ENCODE data around the gene BLID. TPM values are rescaled to one million over a fixed set of nuclear protein-coding genes. Genes with fewer than 3 reads are reported as not detected.

The BLID gene
- polyA plus RNA-seq, 4 donors = not detected

GRCh38 chr11:122107566-122107965, 8.4 kb downstream of the BLID start:
- DNase-seq (ENCODE audit: low read depth in 4 of 4, low spot score in 2 of 4) = no peak

GRCh38 chr11:122107045-122107444, 9.0 kb downstream of the BLID start:
- DNase-seq (ENCODE audit: low read depth in 4 of 4, low spot score in 2 of 4) = no peak

- no peak for DNase-seq (ENCODE audit: low read depth in 4 of 4, low spot score in 2 of 4)
Observed at GRCh38 chr11:122105044-122105758, 10.8 kb downstream of the BLID start.

- DNase-seq (ENCODE audit: low read depth in 4 of 4, low spot score in 2 of 4) = no peak
Observed at GRCh38 chr11:122104341-122104740, 11.7 kb downstream of the BLID start.

- no peak for DNase-seq (ENCODE audit: low read depth in 4 of 4, low spot score in 2 of 4)
Observed at GRCh38 chr11:122103726-122104125, 12.3 kb downstream of the BLID start.

GRCh38 chr11:122103321-122103720, 12.7 kb downstream of the BLID start:
- DNase-seq (ENCODE audit: low read depth in 4 of 4, low spot score in 2 of 4) = no peak

- DNase-seq (ENCODE audit: low read depth in 4 of 4, low spot score in 2 of 4) = no peak
Observed at GRCh38 chr11:122102426-122102825, 13.6 kb downstream of the BLID start.

GRCh38 chr11:122101625-122102291, 14.3 kb downstream of the BLID start:
- DNase-seq (ENCODE audit: low read depth in 4 of 4, low spot score in 2 of 4) = peak in 2 of 4 donors; percentile 81 to 87

GRCh38 chr11:122100756-122101080, 15.3 kb downstream of the BLID start:
- DNase-seq (ENCODE audit: low read depth in 4 of 4, low spot score in 2 of 4) = peak in 1 of 4 donors; percentile 29

- DNase-seq (ENCODE audit: low read depth in 4 of 4, low spot score in 2 of 4) = peak in 2 of 4 donors; percentile 48 to 60
Observed at GRCh38 chr11:122100037-122100755, 15.8 kb downstream of the BLID start.

- peak in 2 of 4 donors; percentile 38 to 75 for DNase-seq (ENCODE audit: low read depth in 4 of 4, low spot score in 2 of 4)
Observed at GRCh38 chr11:122099374-122100036, 16.5 kb downstream of the BLID start.

GRCh38 chr11:122098261-122098980, 17.6 kb downstream of the BLID start:
- peak in 2 of 4 donors; percentile 26 to 27 for DNase-seq (ENCODE audit: low read depth in 4 of 4, low spot score in 2 of 4)

GRCh38 chr11:122097419-122098001, 18.5 kb downstream of the BLID start:
- DNase-seq (ENCODE audit: low read depth in 4 of 4, low spot score in 2 of 4) = peak in 2 of 4 donors; percentile 26 to 69

GRCh38 chr11:122096272-122097112, 19.5 kb downstream of the BLID start:
- DNase-seq (ENCODE audit: low read depth in 4 of 4, low spot score in 2 of 4) = peak in 1 of 4 donors; percentile 41

GRCh38 chr11:122095681-122096262, 20.2 kb downstream of the BLID start:
- peak in 1 of 4 donors; percentile 35 for DNase-seq (ENCODE audit: low read depth in 4 of 4, low spot score in 2 of 4)

- DNase-seq (ENCODE audit: low read depth in 4 of 4, low spot score in 2 of 4) = no peak
Observed at GRCh38 chr11:122094836-122095235, 21.2 kb downstream of the BLID start.

- no peak for DNase-seq (ENCODE audit: low read depth in 4 of 4, low spot score in 2 of 4)
Observed at GRCh38 chr11:122093731-122094275, 22.2 kb downstream of the BLID start.

GRCh38 chr11:122091835-122092234, 24.2 kb downstream of the BLID start:
- DNase-seq (ENCODE audit: low read depth in 4 of 4, low spot score in 2 of 4) = no peak
